IMR-90 (cell line): ENCODE results near the gene HPN. TPM values are rescaled to one million over a fixed set of nuclear protein-coding genes. Genes with fewer than 3 reads are reported as not detected.

Source experiments
- ATAC-seq: fragments of 200-7000 bp; cut with Tn5 transposase; 2 replicates; pipeline ENCODE4 v1.9.1; 2020; ENCODE audit warnings: low read depth, mild to moderate bottlenecking, moderate library complexity
- BruUV-seq: library from RNA; stranded (reverse); fragments of 400-500 nt; replicated peaks from 2 replicates; lab custom pipeline; 2021; lab: Mats Ljungman, UMichigan
- CTCF ChIA-PET: fragments of 300-600 bp; formaldehyde crosslinking; extraction: SDS; loops from one replicate; lab custom pipeline; 2021; ENCODE audit warnings: antibody characterized with exemption; lab: Yijun Ruan, JAX
- POLR2A ChIA-PET: fragments of 300-600 bp; sonication (Branson Sonifier 250); formaldehyde crosslinking; loops from one replicate; lab custom pipeline; 2022; ENCODE audit warnings: antibody characterized with exemption; ENCODE audit not compliant: unreplicated experiment; lab: Charles Lee
- DNase-seq: peaks from one replicate; pipeline ENCODE4 v3.0.0; 2013
- H2AFZ ChIP-seq: replicated peaks from 2 replicates; pipeline ENCODE3; 2013; ENCODE audit warnings: low read length, mild to moderate bottlenecking; ENCODE audit not compliant: poor library complexity
- H2AK5ac ChIP-seq: 2 replicates; pipeline ENCODE4 v1.6.1; 2013; ENCODE audit warnings: low read depth, low read length, inconsistent platforms
- H2AK9ac ChIP-seq: replicated peaks from 2 replicates; pipeline ENCODE3; 2013; ENCODE audit warnings: mild to moderate bottlenecking, low read depth, low read length, moderate library complexity; ENCODE audit not compliant: poor library complexity
- H2BK120ac ChIP-seq: 2 replicates; pipeline ENCODE4 v1.6.1; 2013; ENCODE audit warnings: low read depth, low read length, inconsistent platforms
- H2BK15ac ChIP-seq: 3 replicates; pipeline ENCODE4 v1.6.1; 2013; ENCODE audit warnings: low read depth, low read length, inconsistent platforms
- H2BK20ac ChIP-seq: 2 replicates; pipeline ENCODE4 v1.6.1; 2013; ENCODE audit warnings: low read depth, mild to moderate bottlenecking, inconsistent platforms, low read length, moderate library complexity
- H2BK5ac ChIP-seq: 2 replicates; pipeline ENCODE4 v1.6.1; 2013; ENCODE audit warnings: mild to moderate bottlenecking, low read depth, low read length, inconsistent platforms; ENCODE audit not compliant: poor library complexity, severe bottlenecking
- H3K14ac ChIP-seq: replicated peaks from 2 replicates; pipeline ENCODE4 v1.6.1; 2013; ENCODE audit warnings: low read depth, low read length, inconsistent platforms
- H3K18ac ChIP-seq: 2 replicates; pipeline ENCODE4 v1.6.1; 2013; ENCODE audit warnings: low read depth, low read length, control low read depth
- H3K23ac ChIP-seq: 2 replicates; pipeline ENCODE4 v1.6.1; 2013; ENCODE audit warnings: low read depth, low read length, inconsistent platforms
- H3K27ac ChIP-seq: 2 replicates; pipeline ENCODE4 v1.5.1; 2013; ENCODE audit warnings: mild to moderate bottlenecking, control low read depth, low read length; ENCODE audit not compliant: insufficient read depth
- H3K27me3 ChIP-seq: 2 replicates; pipeline ENCODE4 v1.6.1; 2013; ENCODE audit warnings: low read length; ENCODE audit not compliant: control insufficient read depth, insufficient read depth
- H3K36me3 ChIP-seq: 2 replicates; pipeline ENCODE4 v1.6.1; 2013; ENCODE audit warnings: low read length, mixed read lengths; ENCODE audit not compliant: control insufficient read depth, insufficient read depth
- H3K4ac ChIP-seq: 2 replicates; pipeline ENCODE4 v1.6.1; 2013; ENCODE audit warnings: low read depth, low read length, inconsistent platforms
- H3K4me1 ChIP-seq: 2 replicates; pipeline ENCODE4 v1.6.1; 2013; ENCODE audit warnings: low read length, mixed read lengths; ENCODE audit not compliant: control insufficient read depth, insufficient read depth
- H3K4me2 ChIP-seq: 2 replicates; pipeline ENCODE4 v1.6.1; 2013; ENCODE audit warnings: low read depth, mild to moderate bottlenecking, control low read depth, low read length, moderate library complexity
- H3K4me3 ChIP-seq: 2 replicates; pipeline ENCODE4 v1.5.1; 2013; ENCODE audit warnings: low read depth, mild to moderate bottlenecking, control low read depth, low read length, moderate library complexity; ENCODE audit not compliant: insufficient read depth
- H3K56ac ChIP-seq: 2 replicates; pipeline ENCODE4 v1.6.1; 2013; ENCODE audit warnings: low read length, inconsistent platforms; ENCODE audit not compliant: insufficient read depth; ENCODE audit errors: extremely low read depth
- H3K79me1 ChIP-seq, 2 experiments: 2 replicates each; pipeline ENCODE4 v1.6.1; 2013; ENCODE audit warnings: low read length in 2 of 2, inconsistent platforms in 1 of 2, low read depth in 1 of 2
- H3K9ac ChIP-seq: 2 replicates; pipeline ENCODE4 v1.6.1; 2013; ENCODE audit warnings: low read depth, low read length, control low read depth
- H3K9me1 ChIP-seq: 2 replicates; pipeline ENCODE4 v1.6.1; 2013; ENCODE audit warnings: low read length, inconsistent platforms; ENCODE audit not compliant: insufficient read depth
- H3K9me3 ChIP-seq: 2 replicates; pipeline ENCODE4 v1.6.1; 2013; ENCODE audit warnings: low read length; ENCODE audit not compliant: control insufficient read depth, insufficient read depth
- H4K20me1 ChIP-seq: 2 replicates; pipeline ENCODE4 v1.6.1; 2013; ENCODE audit warnings: low read length, inconsistent platforms; ENCODE audit not compliant: insufficient read depth
- H4K5ac ChIP-seq: 2 replicates; pipeline ENCODE4 v1.6.1; 2013; ENCODE audit warnings: mild to moderate bottlenecking, low read depth, low read length, control low read depth
- H4K8ac ChIP-seq, 2 experiments: 2 replicates each; pipeline ENCODE4 v1.6.1; 2013; ENCODE audit warnings: low read depth in 2 of 2, low read length in 2 of 2, control low read depth in 1 of 2, inconsistent platforms in 1 of 2
- H4K91ac ChIP-seq: 2 replicates; pipeline ENCODE4 v1.6.1; 2013; ENCODE audit warnings: low read depth, low read length, inconsistent platforms; ENCODE audit not compliant: insufficient read depth
- BHLHE40 ChIP-seq: fragments of 150-350 bp; IDR thresholded peaks from 2 replicates; pipeline ENCODE4 v1.6.1; 2016; ENCODE audit warnings: mild to moderate bottlenecking, low read depth, low read length
- CEBPB ChIP-seq: IDR thresholded peaks from 2 replicates; pipeline ENCODE4 v1.6.1; 2012; ENCODE audit warnings: low read depth, low read length, improper control_type of control experiment
- FOS ChIP-seq: fragments of 150-350 bp; IDR thresholded peaks from 2 replicates; pipeline ENCODE4 v1.6.1; 2016; ENCODE audit warnings: low read depth, low read length
- MAFK ChIP-seq: IDR thresholded peaks from 2 replicates; pipeline ENCODE4 v1.6.1; 2012; ENCODE audit warnings: low read depth, low read length, improper control_type of control experiment
- MAZ ChIP-seq: IDR thresholded peaks from 2 replicates; pipeline ENCODE4 v1.6.1; 2012; ENCODE audit warnings: low read depth, mild to moderate bottlenecking, low read length, improper control_type of control experiment, moderate library complexity, borderline replicate concordance
- RFX5 ChIP-seq: IDR thresholded peaks from 2 replicates; pipeline ENCODE4 v1.8.0; 2012; ENCODE audit warnings: low read depth, mild to moderate bottlenecking, low read length, moderate library complexity
- WGBS, 2 experiments: methylation state at CpG; one replicate each; pipeline versions ENCODE4 v1.1.5 to v1.1.7; 2013; ENCODE audit warnings: missing lambda C conversion rate in 2 of 2; ENCODE audit not compliant: insufficient read length in 1 of 2; ENCODE audit errors: extremely low coverage in 2 of 2; 5-methylcytosine and 5-hydroxymethylcytosine counted together
- dilution Hi-C: fragments of 300-500 bp; cut with HindIII; formaldehyde crosslinking; loops from one replicate; pipeline ENCODE4 v1.14.3; 2018; ENCODE audit warnings: low sequenced_read_pairs; ENCODE audit not compliant: unreplicated experiment
- in situ Hi-C: fragments of 300-500 bp; cut with MboI; formaldehyde crosslinking; loops from 3 replicates; pipeline ENCODE4 v1.14.3; 2019; ENCODE audit warnings: low sequenced_read_pairs, inconsistent platforms, mixed read lengths
- intact Hi-C: fragments of 100-400 bp; cut with micrococcal nuclease; formaldehyde crosslinking; loops from 2 replicates; pipeline ENCODE4 v1.10.0; 2022
- polyA plus RNA-seq, 3 experiments: library from polyadenylated mRNA; depleted of rRNA; stranded (reverse); fragments of >200 nt; gene quantifications; 2 replicates each; pipeline ENCODE4 v1.2.3, GENCODE V29; 2012; ENCODE audit warnings: low replicate concordance in 1 of 3
- total RNA-seq: library from RNA; depleted of rRNA; stranded (reverse); fragments of >200 nt; gene quantifications from 2 replicates; pipeline ENCODE4 v1.2.3, GENCODE V29; 2012

The HPN gene
- total and polyA plus RNA-seq, 2 of the 4 experiments (the other 2 are of a cell fraction), result not detected

DNA sequence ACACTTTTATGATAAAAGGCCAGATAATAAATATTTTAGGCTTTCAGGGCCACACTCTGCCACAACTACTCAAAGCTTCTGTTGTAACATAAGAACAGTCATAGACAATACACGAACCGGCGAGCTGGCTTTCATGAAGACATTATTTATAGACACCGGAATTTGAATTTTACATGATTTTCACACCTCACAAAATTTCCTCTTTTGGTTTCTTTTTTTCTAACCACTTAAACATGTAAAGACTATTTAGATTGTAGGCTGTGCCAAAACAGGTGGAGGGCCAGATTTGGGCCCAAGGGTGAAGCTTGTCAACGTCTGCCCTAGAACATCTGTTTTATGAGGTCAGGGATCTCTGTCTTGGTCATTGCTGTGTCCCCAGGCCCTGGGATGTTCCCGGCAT is 44.4 kb downstream of the HPN start:
- CTCF ChIA-PET, result interaction anchor here (1.2 kb wide), 1 partner anchor 19 kb away, joined by 3 read pairs; no protein-coding TSS in a partner anchor
- TF ChIP-seq CEBPB (no peak), RFX5 (no peak), FOS (no peak), MAFK (no peak), MAZ (no peak), BHLHE40 (no peak)
- Histone ChIP-seq H3K4ac (no peak overlapping the region), H2BK120ac (no peak overlapping the region), H3K9me3 (no peaks in the 10 kb centered on the region; the same call in 1 of the 2 replicates), H3K27me3 (0 out of 2 replicates have a peak, but pooled peaks cover 1% of the 10 kb centered on the region), H4K5ac (no peak overlapping the region), H4K91ac (no peak overlapping the region), H3K14ac (no peak overlapping the region), H3K36me3 (no peaks in the 10 kb centered on the region), H4K8ac (no peak overlapping the region), H3K23ac (no peak overlapping the region), H3K79me1 (no peaks in the 10 kb centered on the region), H3K4me1 (peaks cover 3% of the 10 kb centered on the region), H2AFZ (no peak overlapping the region), H3K18ac (no peak overlapping the region), H2BK20ac (no peak overlapping the region), H3K56ac (no peak overlapping the region), H3K9ac (no peak overlapping the region), H2BK5ac (no peak overlapping the region), H3K4me3 (no peak overlapping the region), H2AK5ac (no peak overlapping the region), H2AK9ac (no peak overlapping the region), H3K4me2 (no peak overlapping the region), H3K9me1 (peaks cover 7% of the 10 kb centered on the region), H2BK15ac (no peak overlapping the region), H4K20me1 (no peaks in the 10 kb centered on the region), H3K27ac (no peak overlapping the region)
- dilution Hi-C loops (no loop called here), in situ Hi-C loops (no loop called here), intact Hi-C loops (no loop called here)
- ATAC-seq, result no peak
- POLR2A ChIA-PET, result no interaction called here
- no peak for DNase-seq
- WGBS, 2 experiments, result no CpG with 5 or more reads among the region's 6 CpGs
- BruUV-seq, result no TSS peak
